HEK293 (cell line): Measurements from ENCODE around the gene JAM2.

Source experiments
- CTCF ChIA-PET: fragments of 350-600 bp; formaldehyde crosslinking; extraction: SDS; loops from one replicate; lab custom pipeline; 2021; ENCODE audit warnings: antibody characterized with exemption; lab: Yijun Ruan, JAX
- POLR2A ChIA-PET: fragments of 300-600 bp; formaldehyde crosslinking; extraction: SDS; loops from one replicate; lab custom pipeline; 2020; ENCODE audit warnings: antibody characterized with exemption, inconsistent platforms; lab: Yijun Ruan, JAX
- H3K27ac ChIP-seq: fragments of 200-500 bp; sonication (Bioruptor generic); 2 replicates; pipeline ENCODE4 v1.5.1; 2014; ENCODE audit warnings: low read depth, low read length, control low read depth, inconsistent platforms; ENCODE audit errors: extremely low read depth
- H3K36me3 ChIP-seq, 2 experiments: fragments of 200-500 bp in 1 of 2; sonication (Bioruptor generic) in 1 of 2; 1 replicate in 1 of 2; 2 replicates in 1 of 2; pipeline ENCODE4 v1.5.1; 2014 to 2017; ENCODE audit warnings: inconsistent platforms in 2 of 2, low read length in 2 of 2; ENCODE audit not compliant: control insufficient read depth in 2 of 2, insufficient read depth in 1 of 2
- H3K4me1 ChIP-seq: fragments of 200-500 bp; sonication (Bioruptor generic); 2 replicates; pipeline ENCODE4 v1.5.1; 2014; ENCODE audit warnings: mild to moderate bottlenecking, low read length, inconsistent platforms; ENCODE audit not compliant: control insufficient read depth, insufficient read depth
- H3K4me3 ChIP-seq: 2 replicates; pipeline ENCODE4 v1.5.1; 2011; ENCODE audit warnings: low read depth, mild to moderate bottlenecking, control low read depth, low read length, moderate library complexity
- H3K9me3 ChIP-seq: fragments of 200-500 bp; sonication (Bioruptor generic); 2 replicates; pipeline ENCODE4 v1.5.1; 2014; ENCODE audit warnings: low read depth, low read length, inconsistent platforms; ENCODE audit not compliant: control insufficient read depth, insufficient read depth
- OSR2 ChIP-seq: fragments of 450-650 bp; formaldehyde crosslinking; IDR thresholded peaks from 2 replicates; pipeline ENCODE4 v1.5.1; 2016; ENCODE audit warnings: missing biosample characterization, missing genetic modification characterization
- WT1 ChIP-seq: fragments of 450-650 bp; formaldehyde crosslinking; IDR thresholded peaks from 2 replicates; pipeline ENCODE4 v1.5.1; 2016; ENCODE audit warnings: missing biosample characterization, missing genetic modification characterization
- ZBTB17 ChIP-seq: fragments of 450-650 bp; formaldehyde crosslinking; IDR thresholded peaks from 2 replicates; pipeline ENCODE4 v1.5.1; 2016; ENCODE audit warnings: missing biosample characterization, missing genetic modification characterization
- ZNF121 ChIP-seq: fragments of 450-650 bp; formaldehyde crosslinking; IDR thresholded peaks from 2 replicates; pipeline ENCODE4 v1.5.1; 2016; ENCODE audit warnings: missing biosample characterization, missing genetic modification characterization
- ZNF140 ChIP-seq: fragments of 450-650 bp; formaldehyde crosslinking; IDR thresholded peaks from 2 replicates; pipeline ENCODE4 v1.5.1; 2016; ENCODE audit warnings: missing biosample characterization, missing genetic modification characterization
- ZNF24 ChIP-seq: fragments of 450-650 bp; formaldehyde crosslinking; IDR thresholded peaks from 2 replicates; pipeline ENCODE4 v1.5.1; 2016; ENCODE audit warnings: missing biosample characterization, missing genetic modification characterization
- ZNF394 ChIP-seq: fragments of 450-650 bp; formaldehyde crosslinking; IDR thresholded peaks from 2 replicates; pipeline ENCODE4 v1.5.1; 2016; ENCODE audit warnings: missing biosample characterization, missing genetic modification characterization, mild to moderate bottlenecking, moderate library complexity, borderline replicate concordance
- ZNF571 ChIP-seq: fragments of 450-650 bp; formaldehyde crosslinking; IDR thresholded peaks from 2 replicates; pipeline ENCODE4 v1.5.0; 2017; ENCODE audit warnings: missing biosample characterization, missing genetic modification characterization
- ZNF664 ChIP-seq: fragments of 450-650 bp; formaldehyde crosslinking; IDR thresholded peaks from 2 replicates; pipeline ENCODE4 v1.5.1; 2016; ENCODE audit warnings: missing biosample characterization, missing genetic modification characterization
- ZNF843 ChIP-seq: fragments of 450-650 bp; formaldehyde crosslinking; IDR thresholded peaks from 2 replicates; pipeline ENCODE4 v1.5.1; 2016; ENCODE audit warnings: missing biosample characterization, missing genetic modification characterization
- ZSCAN23 ChIP-seq: fragments of 450-650 bp; formaldehyde crosslinking; IDR thresholded peaks from 2 replicates; pipeline ENCODE4 v1.5.1; 2016; ENCODE audit warnings: missing biosample characterization, missing genetic modification characterization
- TF ChIP-seq, protein P1 (sequence below): fragments of 450-650 bp; IDR thresholded peaks from 2 replicates; pipeline ENCODE4 v1.5.1; 2018; ENCODE audit warnings: missing biosample characterization, mild to moderate bottlenecking, missing genetic modification characterization
- TF ChIP-seq, protein P2 (sequence below): fragments of 450-650 bp; formaldehyde crosslinking; IDR thresholded peaks from 2 replicates; pipeline ENCODE4 v1.5.1; 2017; ENCODE audit warnings: missing biosample characterization, missing genetic modification characterization
- TF ChIP-seq, protein P3 (sequence below): fragments of 450-650 bp; formaldehyde crosslinking; IDR thresholded peaks from 2 replicates; pipeline ENCODE4 v1.5.1; 2016; ENCODE audit warnings: missing biosample characterization, missing genetic modification characterization
- TF ChIP-seq, protein P4 (sequence below): fragments of 450-650 bp; formaldehyde crosslinking; IDR thresholded peaks from 2 replicates; pipeline ENCODE4 v1.5.1; 2016; ENCODE audit warnings: missing biosample characterization, missing genetic modification characterization
- TF ChIP-seq, protein P5 (sequence below): fragments of 450-650 bp; formaldehyde crosslinking; IDR thresholded peaks from 2 replicates; pipeline ENCODE4 v1.5.1; 2016; ENCODE audit warnings: missing biosample characterization, missing genetic modification characterization
- TF ChIP-seq, protein P6 (sequence below): fragments of 450-650 bp; formaldehyde crosslinking; IDR thresholded peaks from 2 replicates; pipeline ENCODE4 v1.5.1; 2016; ENCODE audit warnings: missing biosample characterization, missing genetic modification characterization

The JAM2 gene

DNA sequence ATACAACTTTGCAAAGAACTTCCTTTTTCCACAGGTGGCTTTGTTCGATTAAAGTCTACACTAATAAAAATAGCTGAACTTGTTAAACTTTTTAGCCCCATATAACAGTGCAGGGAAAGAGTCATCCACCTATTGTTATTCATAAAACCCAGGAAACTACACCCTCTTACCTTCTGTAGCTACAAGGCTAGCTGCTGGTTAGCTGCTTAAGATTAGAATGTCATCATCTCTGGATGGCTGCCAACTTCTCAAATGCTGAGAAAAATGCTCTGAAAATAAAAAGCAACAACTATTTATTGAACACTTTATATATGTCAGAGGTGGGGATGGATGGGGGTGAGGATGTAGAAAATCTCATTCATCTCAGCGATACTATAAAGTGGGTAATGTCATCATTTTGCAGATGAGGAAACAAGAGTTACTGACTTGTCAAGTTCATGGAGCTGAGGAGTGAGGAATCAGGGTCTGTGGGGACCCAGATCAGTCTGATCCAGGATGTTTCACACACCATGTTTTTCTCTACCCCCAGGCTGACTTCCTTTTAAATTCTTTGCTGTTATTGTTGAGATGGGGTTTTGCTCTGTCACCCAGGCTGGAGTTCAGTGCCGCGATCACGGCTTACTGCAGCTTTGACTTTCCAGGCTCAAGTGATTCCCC lies 78.6 kb downstream of the JAM2 start:
- H3K27ac ChIP-seq: no peak overlapping the region
- ChIA-PET POLR2A (no interaction called here), CTCF (interaction anchor here (1.3 to 1.9 kb wide), 4 partner anchors 10 to 154 kb away, joined by 5 to 13 read pairs (median 8); no protein-coding TSS in a partner anchor)
- no peaks in the 10 kb centered on the region for H3K9me3 ChIP-seq
- peaks cover 6% of the 10 kb centered on the region; the same call in 1 of the 2 replicates for H3K4me1 ChIP-seq
- H3K36me3 ChIP-seq: peaks cover 7 to 19% of the 10 kb centered on the region in 2 experiments; a peak in 2 of 3 replicates
- no peak overlapping the region for H3K4me3 ChIP-seq
- TF ChIP-seq ZNF664: peak; percentile 39; the same call in 1 of the 2 replicates
- TF ChIP-seq OSR2 (tag by site-specific recombination): peak; percentile 51; the same call in 1 of the 2 replicates
- TF ChIP-seq, protein P1, sequence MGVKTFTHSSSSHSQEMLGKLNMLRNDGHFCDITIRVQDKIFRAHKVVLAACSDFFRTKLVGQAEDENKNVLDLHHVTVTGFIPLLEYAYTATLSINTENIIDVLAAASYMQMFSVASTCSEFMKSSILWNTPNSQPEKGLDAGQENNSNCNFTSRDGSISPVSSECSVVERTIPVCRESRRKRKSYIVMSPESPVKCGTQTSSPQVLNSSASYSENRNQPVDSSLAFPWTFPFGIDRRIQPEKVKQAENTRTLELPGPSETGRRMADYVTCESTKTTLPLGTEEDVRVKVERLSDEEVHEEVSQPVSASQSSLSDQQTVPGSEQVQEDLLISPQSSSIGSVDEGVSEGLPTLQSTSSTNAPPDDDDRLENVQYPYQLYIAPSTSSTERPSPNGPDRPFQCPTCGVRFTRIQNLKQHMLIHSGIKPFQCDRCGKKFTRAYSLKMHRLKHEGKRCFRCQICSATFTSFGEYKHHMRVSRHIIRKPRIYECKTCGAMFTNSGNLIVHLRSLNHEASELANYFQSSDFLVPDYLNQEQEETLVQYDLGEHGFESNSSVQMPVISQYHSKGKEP: no peak; the same call in 1 of the 2 replicates
- TF ChIP-seq, protein P2, sequence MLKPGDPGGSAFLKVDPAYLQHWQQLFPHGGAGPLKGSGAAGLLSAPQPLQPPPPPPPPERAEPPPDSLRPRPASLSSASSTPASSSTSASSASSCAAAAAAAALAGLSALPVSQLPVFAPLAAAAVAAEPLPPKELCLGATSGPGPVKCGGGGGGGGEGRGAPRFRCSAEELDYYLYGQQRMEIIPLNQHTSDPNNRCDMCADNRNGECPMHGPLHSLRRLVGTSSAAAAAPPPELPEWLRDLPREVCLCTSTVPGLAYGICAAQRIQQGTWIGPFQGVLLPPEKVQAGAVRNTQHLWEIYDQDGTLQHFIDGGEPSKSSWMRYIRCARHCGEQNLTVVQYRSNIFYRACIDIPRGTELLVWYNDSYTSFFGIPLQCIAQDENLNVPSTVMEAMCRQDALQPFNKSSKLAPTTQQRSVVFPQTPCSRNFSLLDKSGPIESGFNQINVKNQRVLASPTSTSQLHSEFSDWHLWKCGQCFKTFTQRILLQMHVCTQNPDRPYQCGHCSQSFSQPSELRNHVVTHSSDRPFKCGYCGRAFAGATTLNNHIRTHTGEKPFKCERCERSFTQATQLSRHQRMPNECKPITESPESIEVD (tag by site-specific recombination): peak; percentile 51
- peak; percentile 72 for TF ChIP-seq ZBTB17 (tag by site-specific recombination)

DNA sequence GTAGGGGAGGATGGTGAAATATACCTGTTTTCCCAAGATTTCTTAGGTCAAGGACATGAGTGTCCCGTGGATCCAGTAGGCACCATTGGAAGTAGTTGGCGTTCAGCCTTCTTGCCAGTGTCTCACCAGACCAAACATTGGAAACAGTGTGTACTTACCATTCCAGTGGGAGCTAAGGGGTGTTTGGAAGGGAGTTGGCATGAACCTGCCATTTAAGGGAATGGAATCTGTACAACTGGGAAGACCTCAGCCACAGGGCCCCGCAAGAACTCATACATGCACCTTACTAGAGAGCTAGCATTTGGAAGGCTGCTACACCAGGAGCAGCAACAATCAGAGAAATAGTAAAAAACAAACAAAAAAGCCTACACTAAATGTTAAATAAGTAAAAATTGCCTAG lies 82.9 kb downstream of the JAM2 start:
- Histone ChIP-seq H3K4me1 (peaks cover 6% of the 10 kb centered on the region; the same call in 1 of the 2 replicates), H3K27ac (no peak overlapping the region), H3K9me3 (no peaks in the 10 kb centered on the region), H3K36me3 (peaks cover 30 to 51% of the 10 kb centered on the region in 2 experiments), H3K4me3 (no peak overlapping the region)
- ChIA-PET POLR2A (interaction anchor here (1.0 kb wide), 1 partner anchor 10 kb away, joined by 5 read pairs; no protein-coding TSS in a partner anchor), CTCF (interaction anchor here (1.1 to 2.9 kb wide), 2 partner anchors 15 to 113 kb away, joined by 4 to 19 read pairs; no protein-coding TSS in a partner anchor)
- TF ChIP-seq ZSCAN23 (tag by site-specific recombination): no peak
- TF ChIP-seq, protein P3, sequence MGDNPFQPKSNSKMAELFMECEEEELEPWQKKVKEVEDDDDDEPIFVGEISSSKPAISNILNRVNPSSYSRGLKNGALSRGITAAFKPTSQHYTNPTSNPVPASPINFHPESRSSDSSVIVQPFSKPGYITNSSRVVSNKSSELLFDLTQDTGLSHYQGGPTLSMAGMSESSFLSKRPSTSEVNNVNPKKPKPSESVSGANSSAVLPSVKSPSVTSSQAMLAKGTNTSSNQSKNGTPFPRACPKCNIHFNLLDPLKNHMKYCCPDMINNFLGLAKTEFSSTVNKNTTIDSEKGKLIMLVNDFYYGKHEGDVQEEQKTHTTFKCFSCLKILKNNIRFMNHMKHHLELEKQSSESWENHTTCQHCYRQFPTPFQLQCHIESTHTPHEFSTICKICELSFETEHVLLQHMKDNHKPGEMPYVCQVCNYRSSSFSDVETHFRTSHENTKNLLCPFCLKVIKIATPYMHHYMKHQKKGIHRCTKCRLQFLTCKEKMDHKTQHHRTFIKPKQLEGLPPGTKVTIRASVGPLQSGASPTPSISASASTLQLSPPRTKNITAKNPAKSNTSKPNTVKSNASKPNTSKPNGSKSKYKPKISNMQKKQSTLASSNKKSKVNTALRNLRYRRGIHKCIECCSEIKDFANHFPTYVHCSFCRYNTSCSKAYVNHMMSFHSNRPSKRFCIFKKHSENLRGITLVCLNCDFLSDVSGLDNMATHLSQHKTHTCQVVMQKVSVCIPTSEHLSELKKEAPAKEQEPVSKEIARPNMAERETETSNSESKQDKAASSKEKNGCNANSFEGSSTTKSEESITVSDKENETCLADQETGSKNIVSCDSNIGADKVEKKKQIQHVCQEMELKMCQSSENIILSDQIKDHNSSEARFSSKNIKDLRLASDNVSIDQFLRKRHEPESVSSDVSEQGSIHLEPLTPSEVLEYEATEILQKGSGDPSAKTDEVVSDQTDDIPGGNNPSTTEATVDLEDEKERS: no peak
- TF ChIP-seq, protein P4, sequence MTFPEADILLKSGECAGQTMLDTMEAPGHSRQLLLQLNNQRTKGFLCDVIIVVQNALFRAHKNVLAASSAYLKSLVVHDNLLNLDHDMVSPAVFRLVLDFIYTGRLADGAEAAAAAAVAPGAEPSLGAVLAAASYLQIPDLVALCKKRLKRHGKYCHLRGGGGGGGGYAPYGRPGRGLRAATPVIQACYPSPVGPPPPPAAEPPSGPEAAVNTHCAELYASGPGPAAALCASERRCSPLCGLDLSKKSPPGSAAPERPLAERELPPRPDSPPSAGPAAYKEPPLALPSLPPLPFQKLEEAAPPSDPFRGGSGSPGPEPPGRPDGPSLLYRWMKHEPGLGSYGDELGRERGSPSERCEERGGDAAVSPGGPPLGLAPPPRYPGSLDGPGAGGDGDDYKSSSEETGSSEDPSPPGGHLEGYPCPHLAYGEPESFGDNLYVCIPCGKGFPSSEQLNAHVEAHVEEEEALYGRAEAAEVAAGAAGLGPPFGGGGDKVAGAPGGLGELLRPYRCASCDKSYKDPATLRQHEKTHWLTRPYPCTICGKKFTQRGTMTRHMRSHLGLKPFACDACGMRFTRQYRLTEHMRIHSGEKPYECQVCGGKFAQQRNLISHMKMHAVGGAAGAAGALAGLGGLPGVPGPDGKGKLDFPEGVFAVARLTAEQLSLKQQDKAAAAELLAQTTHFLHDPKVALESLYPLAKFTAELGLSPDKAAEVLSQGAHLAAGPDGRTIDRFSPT (tag by site-specific recombination): no peak

DNA sequence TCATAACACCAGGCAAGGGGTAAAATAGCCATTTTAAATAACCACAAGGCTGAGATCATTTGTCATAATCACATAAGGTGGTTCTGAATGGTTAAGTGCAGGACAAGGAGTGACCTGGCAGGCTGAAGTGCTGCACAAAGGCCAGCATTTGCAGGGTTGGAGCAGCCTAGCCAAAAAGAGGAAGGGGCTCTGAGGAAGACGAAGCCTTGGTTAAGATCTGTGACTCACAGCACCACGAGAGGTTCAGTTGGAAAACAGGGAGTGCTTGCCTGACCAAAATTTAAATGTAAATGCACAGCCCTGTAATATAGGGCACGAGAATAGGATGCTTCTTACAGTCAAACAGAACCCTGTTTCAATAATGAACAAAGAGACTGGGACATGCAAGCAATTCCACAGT lies 83.6 kb downstream of the JAM2 start:
- H3K27ac ChIP-seq: no peak overlapping the region
- POLR2A ChIA-PET: no interaction called here
- TF ChIP-seq WT1 (tag by site-specific recombination) (no peak), ZNF24 (tag by site-specific recombination) (no peak), ZNF394 (tag by site-specific recombination) (no peak), ZNF140 (tag by site-specific recombination) (no peak), ZNF843 (tag by site-specific recombination) (no peak), ZNF571 (no peak), ZNF121 (tag by site-specific recombination) (no peak)
- TF ChIP-seq, protein P5, sequence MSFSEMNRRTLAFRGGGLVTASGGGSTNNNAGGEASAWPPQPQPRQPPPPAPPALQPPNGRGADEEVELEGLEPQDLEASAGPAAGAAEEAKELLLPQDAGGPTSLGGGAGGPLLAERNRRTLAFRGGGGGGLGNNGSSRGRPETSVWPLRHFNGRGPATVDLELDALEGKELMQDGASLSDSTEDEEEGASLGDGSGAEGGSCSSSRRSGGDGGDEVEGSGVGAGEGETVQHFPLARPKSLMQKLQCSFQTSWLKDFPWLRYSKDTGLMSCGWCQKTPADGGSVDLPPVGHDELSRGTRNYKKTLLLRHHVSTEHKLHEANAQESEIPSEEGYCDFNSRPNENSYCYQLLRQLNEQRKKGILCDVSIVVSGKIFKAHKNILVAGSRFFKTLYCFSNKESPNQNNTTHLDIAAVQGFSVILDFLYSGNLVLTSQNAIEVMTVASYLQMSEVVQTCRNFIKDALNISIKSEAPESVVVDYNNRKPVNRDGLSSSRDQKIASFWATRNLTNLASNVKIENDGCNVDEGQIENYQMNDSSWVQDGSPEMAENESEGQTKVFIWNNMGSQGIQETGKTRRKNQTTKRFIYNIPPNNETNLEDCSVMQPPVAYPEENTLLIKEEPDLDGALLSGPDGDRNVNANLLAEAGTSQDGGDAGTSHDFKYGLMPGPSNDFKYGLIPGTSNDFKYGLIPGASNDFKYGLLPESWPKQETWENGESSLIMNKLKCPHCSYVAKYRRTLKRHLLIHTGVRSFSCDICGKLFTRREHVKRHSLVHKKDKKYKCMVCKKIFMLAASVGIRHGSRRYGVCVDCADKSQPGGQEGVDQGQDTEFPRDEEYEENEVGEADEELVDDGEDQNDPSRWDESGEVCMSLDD (tag by site-specific recombination): no peak
- TF ChIP-seq, protein P6, sequence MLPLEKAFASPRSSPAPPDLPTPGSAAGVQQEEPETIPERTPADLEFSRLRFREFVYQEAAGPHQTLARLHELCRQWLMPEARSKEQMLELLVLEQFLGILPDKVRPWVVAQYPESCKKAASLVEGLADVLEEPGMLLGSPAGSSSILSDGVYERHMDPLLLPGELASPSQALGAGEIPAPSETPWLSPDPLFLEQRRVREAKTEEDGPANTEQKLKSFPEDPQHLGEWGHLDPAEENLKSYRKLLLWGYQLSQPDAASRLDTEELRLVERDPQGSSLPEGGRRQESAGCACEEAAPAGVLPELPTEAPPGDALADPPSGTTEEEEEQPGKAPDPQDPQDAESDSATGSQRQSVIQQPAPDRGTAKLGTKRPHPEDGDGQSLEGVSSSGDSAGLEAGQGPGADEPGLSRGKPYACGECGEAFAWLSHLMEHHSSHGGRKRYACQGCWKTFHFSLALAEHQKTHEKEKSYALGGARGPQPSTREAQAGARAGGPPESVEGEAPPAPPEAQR (tag by site-specific recombination): no peak

More for the DNA sequence above, 83.6 kb downstream of the JAM2 start:
- Histone ChIP-seq H3K4me1 (peaks cover 4% of the 10 kb centered on the region; the same call in 1 of the 2 replicates), H3K4me3 (no peak overlapping the region), H3K36me3 (peaks cover 37 to 57% of the 10 kb centered on the region in 2 experiments), H3K9me3 (no peaks in the 10 kb centered on the region)
- CTCF ChIA-PET: interaction anchor here (1.1 kb wide), 1 partner anchor 15 kb away, joined by 4 read pairs; no protein-coding TSS in a partner anchor
